HepG2 (cell line): ENCODE data around the gene LGALS7B. TPM values are rescaled to one million over a fixed set of nuclear protein-coding genes. Genes with fewer than 3 reads are reported as not detected.

Experiments
- ARID4A ChIP-seq: sonication (generic); formaldehyde crosslinking; IDR thresholded peaks from 2 replicates; pipeline ENCODE4 v1.5.0; 2020; ENCODE audit warnings: mild to moderate bottlenecking, missing genetic modification reagents, borderline replicate concordance
- ATF4 ChIP-seq, 2 experiments: fragments of 450-650 bp in 1 of 2; sonication (generic) in 1 of 2; formaldehyde crosslinking; IDR thresholded peaks; 2 replicates each; pipeline versions ENCODE4 v1.5.0 to v1.8.0; 2020 to 2022; ENCODE audit warnings: mild to moderate bottlenecking in 1 of 2, missing genetic modification reagents in 1 of 2
- CENPX ChIP-seq: sonication (generic); formaldehyde crosslinking; IDR thresholded peaks from 2 replicates; pipeline ENCODE4 v1.9.0; 2021; ENCODE audit warnings: mild to moderate bottlenecking, missing genetic modification reagents, moderate library complexity
- KDM6A ChIP-seq: IDR thresholded peaks from 2 replicates; pipeline ENCODE4 v1.6.1; 2016; ENCODE audit warnings: low read depth
- MED8 ChIP-seq: sonication (generic); formaldehyde crosslinking; IDR thresholded peaks from 2 replicates; pipeline ENCODE4 v1.8.1; 2023; ENCODE audit warnings: mild to moderate bottlenecking, missing genetic modification reagents; ENCODE audit not compliant: insufficient replicate concordance
- PAWR ChIP-seq: sonication (generic); formaldehyde crosslinking; IDR thresholded peaks from 2 replicates; pipeline ENCODE4 v1.4.0; 2020; ENCODE audit warnings: missing genetic modification reagents, mild to moderate bottlenecking, borderline replicate concordance
- PAX8 ChIP-seq: sonication (generic); formaldehyde crosslinking; IDR thresholded peaks from 2 replicates; pipeline ENCODE4 v1.8.0; 2022; ENCODE audit warnings: mild to moderate bottlenecking, missing genetic modification reagents, borderline replicate concordance
- SP1 ChIP-seq, 2 experiments: fragments of 450-650 bp in 1 of 2; sonication (generic) in 1 of 2; formaldehyde crosslinking in 1 of 2; IDR thresholded peaks; 2 replicates each; pipeline versions ENCODE4 v1.4.0 to v1.6.1; 2016 to 2020; ENCODE audit warnings: missing genetic modification reagents in 1 of 2
- TGIF2 ChIP-seq: IDR thresholded peaks from 2 replicates; pipeline ENCODE4 v1.6.1; 2016; ENCODE audit warnings: control low read depth, missing compliant biosample characterization
- TOE1 ChIP-seq: sonication (generic); formaldehyde crosslinking; IDR thresholded peaks from 2 replicates; pipeline ENCODE4 v1.4.0; 2020; ENCODE audit warnings: mild to moderate bottlenecking, missing genetic modification reagents
- ZFP41 ChIP-seq: sonication (generic); formaldehyde crosslinking; IDR thresholded peaks from 2 replicates; pipeline ENCODE4 v1.4.0; 2020; ENCODE audit warnings: mild to moderate bottlenecking, missing genetic modification reagents, borderline replicate concordance
- ZNF18 ChIP-seq: sonication (generic); formaldehyde crosslinking; IDR thresholded peaks from 2 replicates; pipeline ENCODE4 v1.8.0; 2022; ENCODE audit warnings: mild to moderate bottlenecking, missing genetic modification reagents; ENCODE audit not compliant: insufficient replicate concordance
- ZNF253 ChIP-seq: sonication (generic); formaldehyde crosslinking; IDR thresholded peaks from 2 replicates; pipeline ENCODE4 v1.8.0; 2022; ENCODE audit warnings: mild to moderate bottlenecking, missing genetic modification reagents, borderline replicate concordance
- ZNF264 ChIP-seq: sonication (generic); formaldehyde crosslinking; IDR thresholded peaks from 2 replicates; pipeline ENCODE4 v1.4.0; 2020; ENCODE audit warnings: missing genetic modification reagents
- ZNF558 ChIP-seq: sonication (generic); formaldehyde crosslinking; IDR thresholded peaks from 2 replicates; pipeline ENCODE4 v1.9.0; 2022; ENCODE audit warnings: mild to moderate bottlenecking, missing genetic modification reagents, borderline replicate concordance
- ZNF629 ChIP-seq: sonication (generic); formaldehyde crosslinking; conservative IDR thresholded peaks from 2 replicates; pipeline ENCODE4 v1.5.0; 2020; ENCODE audit warnings: missing genetic modification reagents
- ZNF709 ChIP-seq: sonication (generic); formaldehyde crosslinking; IDR thresholded peaks from 2 replicates; pipeline ENCODE4 v1.5.0; 2020; ENCODE audit warnings: mild to moderate bottlenecking, missing genetic modification reagents
- ZNF713 ChIP-seq: sonication (generic); formaldehyde crosslinking; IDR thresholded peaks from 2 replicates; pipeline ENCODE4 v1.4.0; 2020; ENCODE audit warnings: mild to moderate bottlenecking, missing genetic modification reagents
- ZNF883 ChIP-seq: sonication (generic); formaldehyde crosslinking; IDR thresholded peaks from 2 replicates; pipeline ENCODE4 v1.5.1; 2020; ENCODE audit warnings: mild to moderate bottlenecking, missing genetic modification reagents; ENCODE audit errors: not compliant biosample characterization
- ZSCAN20 ChIP-seq: sonication (generic); formaldehyde crosslinking; IDR thresholded peaks from 2 replicates; pipeline ENCODE4 v1.4.0; 2020; ENCODE audit warnings: missing genetic modification reagents, mild to moderate bottlenecking, borderline replicate concordance
- ZSCAN22 ChIP-seq: sonication (generic); formaldehyde crosslinking; IDR thresholded peaks from 2 replicates; pipeline ENCODE4 v1.4.0; 2020; ENCODE audit warnings: mild to moderate bottlenecking, missing genetic modification reagents
- polyA plus RNA-seq, 8 experiments: library from polyadenylated mRNA; depleted of rRNA in 3 of 8; stranded (reverse) in 7 of 8; unstranded in 1 of 8; fragments of >200 nt; fragmentation: Illumina TruSeq in 4 of 8; extraction: Trizol in 4 of 8; gene quantifications; 2 replicates each; pipeline versions ENCODE4 v1.2.1 to v1.2.3, GENCODE V29; 2011 to 2016; ENCODE audit warnings: low read depth in 4 of 8, missing spikeins in 1 of 8, mixed read lengths in 1 of 8; ENCODE audit not compliant: insufficient read depth in 1 of 8
- total RNA-seq, 5 experiments: library from RNA; depleted of rRNA; stranded (reverse); fragments of >200 nt; fragmentation: Illumina TruSeq; extraction: Trizol; gene quantifications; 2 replicates each; pipeline ENCODE4 v1.2.3, GENCODE V29; 2016; ENCODE audit warnings: low read depth in 1 of 5

LGALS7B gene
- total and polyA plus RNA-seq, 2 of the 13 experiments (the other 11 are each of a cell fraction or from before 2014, with no cell fraction given): 1.7 to 2.1 TPM

GRCh38 chr19:38831142-38831605 is 42.2 kb downstream of the LGALS7B start (continued):
- TF ChIP-seq ARID4A (CRISPR knock-in tag): no peak
- peak; percentile 58; the same call in 1 of the 2 replicates for TF ChIP-seq ZNF709 (CRISPR knock-in tag)
- TF ChIP-seq MED8 (CRISPR knock-in tag): no peak
- peak; percentile 40; the same call in 1 of the 2 replicates for TF ChIP-seq PAWR (CRISPR knock-in tag)
- 0 out of 2 replicates have a peak, but pooled peaks have one; percentile 20 for TF ChIP-seq ZNF629
- no peak for TF ChIP-seq ZNF713 (CRISPR knock-in tag)
- no peak for TF ChIP-seq KDM6A
- TF ChIP-seq SP1 (IDR thresholded peaks at IDR 0.05): no peak
- TF ChIP-seq SP1 (CRISPR knock-in tag; IDR thresholded peaks at IDR 0.05): no peak
- peak; percentile 64; the same call in 1 of the 2 replicates for TF ChIP-seq PAX8 (CRISPR knock-in tag)
- no peak for TF ChIP-seq TOE1
- TF ChIP-seq ZSCAN20: no peak
- TF ChIP-seq ZNF558 (CRISPR knock-in tag): no peak
- TF ChIP-seq CENPX (CRISPR knock-in tag): no peak
- no peak for TF ChIP-seq ZNF883 (CRISPR knock-in tag)
- TF ChIP-seq ZNF253: no peak
- TF ChIP-seq ZFP41 (CRISPR knock-in tag): no peak
- no peak for TF ChIP-seq ATF4 (CRISPR knock-in tag; IDR thresholded peaks at IDR 0.05)
- TF ChIP-seq ZNF264: 0 out of 2 replicates have a peak, but pooled peaks have one; percentile 17
- no peak for TF ChIP-seq TGIF2 (CRISPR knock-in tag)
- TF ChIP-seq ZSCAN22 (CRISPR knock-in tag): no peak
- TF ChIP-seq ZNF18 (CRISPR knock-in tag): no peak
